G401 (cell line): Measurements from ENCODE around the gene CRP. TPM values are rescaled to one million over a fixed set of nuclear protein-coding genes. Genes with fewer than 3 reads are reported as not detected.
"Not testable (repeated sequence)": the region's sequence is repeated elsewhere in the genome, so short reads cannot be mapped to it uniquely, and the experiment has no call there.

Experiments used
- DNase-seq: peaks from one replicate; pipeline ENCODE4 v3.0.0-alpha.2; 2015; ENCODE audit warnings: low spot score
- in situ Hi-C: cut with HindIII; loops from 2 replicates; pipeline ENCODE4 v1.10.0; 2016; ENCODE audit warnings: low sequenced_read_pairs, mixed read lengths
- total RNA-seq: library from RNA; depleted of rRNA; stranded (reverse); fragments of >200 nt; shearing (Covaris generic); gene quantifications from 2 replicates; pipeline ENCODE4 v1.2.3, GENCODE V29; 2014; rRNA removed

Gene CRP, protein sequence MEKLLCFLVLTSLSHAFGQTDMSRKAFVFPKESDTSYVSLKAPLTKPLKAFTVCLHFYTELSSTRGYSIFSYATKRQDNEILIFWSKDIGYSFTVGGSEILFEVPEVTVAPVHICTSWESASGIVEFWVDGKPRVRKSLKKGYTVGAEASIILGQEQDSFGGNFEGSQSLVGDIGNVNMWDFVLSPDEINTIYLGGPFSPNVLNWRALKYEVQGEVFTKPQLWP
- total RNA-seq: not detected in 2 replicates

DNA sequence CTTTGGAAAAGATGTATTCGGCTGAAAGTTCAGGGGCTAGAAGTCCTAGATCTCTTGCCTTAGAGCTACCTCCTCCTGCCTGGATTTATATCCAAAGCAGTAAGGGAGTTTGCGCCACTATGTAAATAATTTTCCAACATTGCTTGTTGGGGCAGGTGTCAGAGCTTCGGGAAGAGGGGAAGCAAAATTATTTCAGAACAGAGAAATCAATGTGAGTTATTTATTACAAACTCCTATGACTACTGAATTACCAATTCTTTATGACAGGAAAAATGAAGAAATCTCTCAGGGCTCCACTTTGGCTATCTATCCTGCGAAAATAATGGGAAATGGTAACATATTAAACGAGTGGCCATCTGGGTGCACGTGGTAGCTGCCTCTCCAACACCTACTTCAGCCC lies at the start of gene CRP:
CRP (minus strand) TSS at position 61 of the 400 bp plus-strand sequence. CDS start 104 bp downstream, outside the sequence.
- in situ Hi-C loops: no loop called here
- no peak for DNase-seq

DNA sequence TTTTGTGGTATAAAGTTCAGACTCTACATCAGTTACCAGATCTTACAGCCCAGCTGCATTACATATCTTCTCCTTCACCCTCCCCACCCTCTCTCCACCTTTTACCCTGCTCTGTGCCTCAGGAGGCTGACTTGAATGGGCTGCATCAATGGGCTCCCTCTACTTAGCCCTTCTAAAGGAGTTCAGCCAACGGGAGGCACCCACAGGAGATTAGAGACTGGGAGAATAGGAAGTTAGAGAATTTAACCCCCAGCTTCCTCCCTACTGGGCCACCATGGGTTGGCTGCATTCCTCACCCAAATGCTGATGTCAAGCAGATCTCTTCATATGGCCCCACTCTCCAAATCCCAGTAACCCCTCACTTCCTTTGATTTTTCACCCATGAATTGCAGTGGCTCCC lies 49.3 kb upstream of the CRP start:
- DNase-seq: no peak
- in situ Hi-C loops: no loop called here

DNA sequence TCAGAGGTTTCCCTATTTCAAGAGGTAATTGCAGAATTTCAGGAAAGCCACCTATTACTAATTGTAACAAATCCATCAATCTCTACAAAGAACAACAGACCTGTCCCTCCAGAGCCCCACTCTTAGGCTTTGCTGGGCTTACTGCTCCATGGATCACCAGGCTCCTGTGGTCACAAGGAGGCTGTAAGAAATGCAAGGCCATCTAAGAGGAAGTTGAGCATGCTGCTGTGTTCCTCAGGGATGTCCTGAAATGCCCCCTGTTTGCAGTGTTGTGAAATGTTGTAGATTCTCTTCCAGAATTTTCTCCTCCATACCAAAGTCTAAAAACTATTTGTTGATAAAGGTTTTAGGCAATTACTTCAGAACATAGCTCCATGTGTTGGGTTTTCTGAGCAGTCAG lies 42.0 kb upstream of the CRP start:
- DNase-seq: no peak
- in situ Hi-C loops: no loop called here

DNA sequence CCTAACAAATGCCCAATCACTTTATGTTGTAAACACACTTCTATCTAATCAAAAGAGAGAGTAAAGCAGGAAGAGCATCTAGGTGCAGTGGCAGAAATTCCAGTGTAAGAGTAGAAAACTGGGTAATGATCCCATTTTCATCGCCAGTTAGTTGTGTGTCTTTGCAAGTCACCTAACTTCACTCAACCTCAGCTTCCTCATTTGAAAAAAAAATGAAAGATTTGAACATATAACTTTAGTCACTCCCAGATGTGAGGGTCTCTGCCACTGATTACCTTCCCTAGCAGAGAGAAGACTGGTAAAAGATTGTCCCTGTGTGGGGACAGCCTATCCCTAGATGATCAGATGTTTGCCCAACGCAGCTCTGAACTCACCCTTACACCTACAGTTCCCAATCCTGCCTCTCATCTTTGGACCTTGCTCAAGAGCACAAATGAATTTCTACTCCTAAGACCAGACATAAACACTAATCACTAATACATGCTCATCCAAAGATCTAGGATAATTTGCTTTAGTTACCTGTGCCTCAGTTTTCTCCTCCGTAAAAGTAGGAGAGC lies 41.1 kb upstream of the CRP start:
- in situ Hi-C loops: no loop called here
- DNase-seq: no peak

DNA sequence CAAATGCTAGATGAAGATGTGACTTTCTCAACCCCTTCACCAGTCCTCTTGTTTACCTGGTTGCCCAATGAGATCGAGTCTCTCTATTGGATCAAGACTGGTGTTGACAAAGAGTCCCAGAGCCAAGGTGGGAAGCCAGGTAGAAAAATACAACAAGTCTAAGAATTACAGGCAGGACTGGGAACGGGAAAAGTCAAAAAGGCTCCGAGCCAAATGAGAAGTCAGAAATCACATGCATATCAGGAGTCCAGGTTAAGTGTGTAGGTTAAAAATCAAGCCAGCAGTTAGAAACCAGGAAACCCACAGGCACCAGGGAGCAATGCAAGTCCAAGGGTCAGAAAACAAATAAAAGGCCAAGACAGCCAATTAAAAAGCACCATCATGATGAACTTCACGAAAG lies 39.0 kb upstream of the CRP start:
- DNase-seq: no peak
- in situ Hi-C loops: no loop called here

DNA sequence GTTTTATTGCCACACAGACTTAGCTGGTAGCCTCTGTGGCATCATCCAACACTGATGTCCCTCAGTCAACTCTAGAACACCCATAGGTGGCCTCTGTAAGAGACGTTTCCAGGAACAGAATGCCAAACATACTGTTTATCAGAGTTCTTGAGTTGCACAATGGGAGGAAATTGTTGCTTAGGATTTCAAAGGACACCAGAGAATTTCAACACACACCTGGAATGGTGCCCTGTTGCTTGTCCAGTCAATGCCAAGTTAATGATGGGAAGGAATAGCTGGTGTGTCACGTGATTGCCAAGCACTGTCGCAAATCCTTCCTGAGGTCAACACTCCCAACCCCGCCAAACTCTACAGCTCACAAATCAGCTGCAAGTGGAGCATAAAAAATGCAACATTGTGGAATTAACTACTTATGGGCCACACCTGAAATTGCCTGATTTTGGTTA lies 37.8 kb upstream of the CRP start:
- in situ Hi-C loops: no loop called here

DNA sequence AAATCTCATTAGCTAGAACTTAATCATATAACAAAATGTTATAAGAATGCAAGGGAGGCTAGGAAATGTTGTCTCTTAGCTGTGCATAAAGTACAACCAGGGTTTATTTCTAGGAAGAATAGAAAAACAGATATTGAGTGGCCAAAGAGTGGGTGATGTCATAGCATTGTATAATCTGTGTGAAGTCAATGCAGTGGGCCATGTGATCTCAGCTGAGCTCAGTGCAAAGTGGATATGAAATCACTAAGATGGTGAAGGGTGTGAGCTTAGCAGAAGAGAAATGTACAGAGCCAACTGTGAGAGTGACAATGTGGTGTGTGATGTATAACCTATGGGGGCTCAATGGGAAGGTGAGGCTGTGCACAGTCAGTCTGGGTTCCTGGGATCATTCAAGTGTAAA lies 36.6 kb upstream of the CRP start:
- DNase-seq: no peak
- in situ Hi-C loops: no loop called here

More for the DNA sequence above, 37.8 kb upstream of the CRP start:
- DNase-seq: no peak

DNA sequence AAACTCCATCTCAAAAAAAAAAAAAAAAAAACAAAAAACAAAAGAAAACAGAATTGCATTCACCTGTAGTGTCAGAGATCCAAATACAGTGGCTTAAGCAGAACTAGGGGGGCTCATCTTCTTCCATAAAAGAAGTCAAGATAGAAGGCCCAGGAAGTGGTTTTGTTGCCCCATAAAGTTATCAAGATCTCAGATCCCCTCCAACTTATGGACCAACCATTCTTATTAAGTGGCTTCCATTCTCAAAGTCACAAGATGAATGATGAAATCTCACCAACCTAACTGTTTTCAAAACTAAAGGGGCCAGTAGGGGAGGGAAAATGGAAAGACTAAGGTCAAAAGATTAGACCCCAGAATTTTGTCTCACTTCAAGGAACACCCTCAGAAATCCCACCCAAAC lies 36.2 kb upstream of the CRP start:
- in situ Hi-C loops: no loop called here
- DNase-seq: no peak

DNA sequence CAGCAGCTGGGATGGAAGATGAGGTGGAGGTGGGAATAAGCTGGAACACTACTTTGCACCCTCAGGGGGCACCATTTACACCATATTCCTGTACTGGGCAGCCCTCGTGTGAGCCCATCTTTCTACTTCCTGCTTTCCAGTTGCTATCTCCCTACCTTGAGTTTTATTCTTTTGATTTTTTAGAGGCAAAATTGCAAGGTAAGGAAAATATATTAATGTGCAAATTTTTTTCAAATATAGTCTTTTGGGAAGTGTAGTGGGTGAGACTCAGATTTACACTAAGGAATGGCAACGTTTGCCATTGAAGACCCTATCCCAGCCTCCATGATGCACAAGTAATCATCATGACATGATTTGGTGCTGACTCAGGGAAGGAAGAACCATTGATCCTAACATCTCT lies 35.2 kb upstream of the CRP start:
- DNase-seq: no peak
- in situ Hi-C loops: no loop called here

DNA sequence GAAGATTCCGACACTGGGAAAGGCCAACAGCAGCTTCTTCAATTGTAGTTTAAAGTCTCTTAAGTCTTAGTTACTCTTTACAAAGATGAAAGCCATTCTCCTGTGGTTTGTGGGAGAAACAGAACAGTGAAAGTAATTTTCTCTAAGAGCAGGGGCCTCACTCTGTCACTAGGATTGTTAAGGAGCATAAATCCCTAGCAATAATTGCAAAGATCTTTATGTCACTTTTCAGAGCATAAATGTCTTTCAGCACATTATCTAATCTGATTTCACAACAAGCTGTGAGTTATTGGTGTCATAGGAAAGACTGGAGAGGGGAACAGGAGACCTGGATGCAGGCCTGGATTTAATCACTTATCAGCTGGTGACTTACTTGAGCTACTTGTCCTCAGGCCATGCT lies 34.0 kb upstream of the CRP start:
- no peak for DNase-seq
- in situ Hi-C loops: no loop called here

DNA sequence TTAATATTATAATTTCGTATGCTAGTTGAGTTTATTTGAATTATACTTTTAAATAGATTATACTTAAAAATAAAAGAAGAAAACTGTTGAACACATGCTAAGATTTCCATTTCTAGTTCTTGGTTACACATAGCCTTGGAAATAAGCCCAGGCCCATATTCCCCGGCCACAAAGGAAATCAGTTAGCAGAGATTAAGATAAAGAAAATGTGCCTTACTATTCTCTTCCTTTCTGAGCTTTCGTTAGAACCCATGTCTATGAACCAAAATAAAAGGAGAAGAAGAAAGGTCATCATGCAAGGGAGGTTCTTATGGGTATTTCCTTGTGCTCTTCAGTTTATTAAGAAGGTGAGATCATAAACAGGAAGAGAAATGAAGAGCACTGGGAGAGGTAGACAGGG lies 32.3 kb upstream of the CRP start:
- in situ Hi-C loops: no loop called here
- DNase-seq: no peak

DNA sequence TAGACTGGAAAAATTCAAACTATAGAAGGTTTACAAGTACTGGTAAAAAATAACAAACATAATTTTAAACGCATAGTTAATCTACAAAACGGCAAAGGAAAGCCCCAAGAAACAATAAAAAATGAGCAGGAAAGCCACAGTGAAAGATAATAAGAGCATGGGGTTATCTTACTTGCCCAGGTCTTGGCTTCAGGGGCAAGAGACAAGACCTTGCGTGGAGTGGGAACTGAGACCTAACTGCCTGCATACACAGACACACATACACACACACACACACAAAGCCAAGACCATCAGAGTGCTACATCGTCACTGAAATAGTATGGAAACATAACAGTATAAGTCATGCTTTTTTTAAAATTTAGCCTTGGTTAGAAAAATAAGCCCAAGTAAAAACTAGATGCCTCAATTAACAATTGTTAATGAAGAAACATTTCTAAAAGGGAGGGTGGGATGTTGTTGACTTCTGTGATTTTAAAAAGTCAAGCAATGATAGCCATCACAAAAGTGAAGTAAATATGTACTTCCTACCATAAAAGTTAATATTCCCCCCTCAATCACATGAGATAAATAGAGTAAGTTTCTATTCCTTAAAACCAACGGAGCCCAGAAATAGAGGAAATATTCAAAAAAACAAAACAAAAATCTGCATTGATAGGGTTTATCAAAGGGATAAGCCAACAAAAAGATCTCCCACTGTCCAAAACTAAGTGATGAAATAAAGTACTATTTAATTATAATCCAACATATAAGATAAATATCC lies 29.4 kb upstream of the CRP start:
- DNase-seq: no peak
- in situ Hi-C loops: no loop called here

DNA sequence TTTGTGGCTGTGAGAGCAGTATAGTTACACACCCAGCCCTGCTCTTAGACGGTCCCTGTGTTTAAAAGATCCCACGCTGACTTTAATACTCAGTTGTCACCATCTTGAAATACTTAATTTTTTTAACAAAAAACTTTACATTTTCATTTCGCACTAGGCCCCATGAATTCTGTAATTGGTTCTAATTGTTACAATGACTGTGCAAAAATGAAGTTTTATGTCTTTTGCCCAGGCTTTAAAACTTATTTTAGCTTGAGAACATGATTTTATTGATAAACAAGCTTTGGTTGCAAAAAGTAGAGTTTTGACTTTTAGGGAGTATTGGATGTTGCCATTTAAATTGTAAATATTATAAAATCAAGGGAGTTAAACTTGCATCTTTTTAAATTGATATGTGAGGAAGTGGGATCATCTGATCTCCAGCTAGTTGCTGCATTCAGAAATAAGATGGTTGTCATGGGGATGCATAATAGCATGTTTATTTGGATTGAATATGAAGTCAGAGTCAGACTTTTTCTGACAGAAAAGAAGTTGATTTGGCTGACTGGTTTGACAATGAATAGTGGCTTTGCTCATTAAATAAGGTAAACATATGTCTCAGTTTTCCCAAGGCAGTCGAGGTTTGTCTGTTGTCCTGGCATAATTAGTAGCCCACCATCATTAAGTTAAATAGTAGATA lies 23.0 kb upstream of the CRP start:
- in situ Hi-C loops: no loop called here

DNA sequence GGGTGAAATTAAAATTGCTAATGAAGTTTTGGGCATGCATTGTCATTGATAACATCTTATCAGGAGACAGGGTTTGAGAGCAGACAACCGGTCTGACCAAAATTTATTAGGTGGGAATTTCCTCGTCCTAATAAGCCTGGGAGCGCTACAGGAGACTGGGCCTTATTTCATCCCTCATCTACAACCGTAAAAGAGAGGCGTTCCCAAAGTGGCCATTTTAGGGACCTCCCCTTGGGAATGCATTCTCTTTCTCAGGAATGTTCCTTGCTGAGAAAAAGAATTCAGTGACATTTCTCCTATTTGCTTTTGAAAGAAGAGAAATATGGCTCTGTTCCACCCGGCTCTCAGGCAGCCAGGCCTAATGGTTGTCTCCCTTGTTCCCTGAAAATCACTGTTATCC lies 8.8 kb upstream of the CRP start:
- DNase-seq, in situ Hi-C loops: not testable (repeated sequence)

More for the DNA sequence above, 23.0 kb upstream of the CRP start:
- no peak for DNase-seq

DNA sequence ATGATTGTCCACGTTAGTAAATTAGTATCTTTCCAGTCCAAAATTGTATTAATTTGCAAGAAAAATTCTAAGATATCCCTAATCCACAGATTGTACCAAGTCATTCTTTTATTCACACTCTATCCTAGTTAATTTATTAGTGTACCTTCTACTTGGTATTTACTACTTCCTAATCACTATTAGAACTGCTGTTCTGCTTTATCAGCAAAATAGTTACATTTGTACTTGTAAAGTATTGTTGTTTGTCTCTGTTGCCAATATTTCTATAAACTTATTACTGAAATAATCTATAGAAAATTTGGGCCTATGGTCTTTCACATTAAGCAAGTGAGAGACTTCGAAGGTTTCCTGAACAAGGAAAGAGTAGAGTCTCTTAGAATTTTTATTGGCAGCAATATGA lies 5.6 kb upstream of the CRP start:
- in situ Hi-C loops: no loop called here
- no peak for DNase-seq

DNA sequence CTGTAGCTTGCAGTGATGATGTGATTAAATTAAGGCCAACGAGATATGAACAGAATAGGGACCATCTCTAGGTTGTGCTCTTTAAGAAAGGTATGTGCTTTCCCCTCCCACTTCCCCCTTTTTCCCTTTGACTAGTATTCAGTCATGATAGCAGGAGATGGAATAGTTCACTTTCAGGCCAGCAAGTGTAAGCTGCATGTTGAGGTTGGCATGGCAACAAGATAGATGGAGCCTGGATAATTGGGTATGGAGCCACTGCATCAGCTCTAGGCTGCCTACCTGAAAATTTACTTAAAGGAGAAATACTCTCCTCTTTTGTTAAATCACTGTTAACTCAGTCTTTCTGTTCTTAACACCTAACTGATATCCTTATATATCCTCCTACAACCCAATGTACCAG lies 1.5 kb upstream of the CRP start:
- no peak for DNase-seq

DNA sequence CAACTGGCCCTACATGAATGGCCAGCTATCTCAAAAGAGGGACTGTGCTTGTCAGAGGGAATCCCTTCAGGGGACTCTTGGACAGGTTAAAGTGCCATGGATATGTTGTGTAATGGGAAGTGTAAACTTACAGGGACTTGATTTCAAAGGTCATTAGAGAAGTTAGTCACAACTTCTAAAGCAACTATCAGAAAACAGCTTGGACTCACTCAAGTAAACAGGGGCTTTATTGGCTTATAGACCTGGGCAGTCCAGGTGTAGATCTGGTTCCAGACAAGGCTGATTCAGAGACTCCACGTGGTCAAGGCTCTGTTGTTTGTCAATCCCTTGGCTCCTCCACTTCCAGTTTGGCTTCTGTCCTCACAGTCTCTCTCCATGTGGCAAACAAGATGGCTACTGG lies 2.3 kb downstream of the CRP start:
- in situ Hi-C loops: no loop called here
- DNase-seq: no peak

More for the DNA sequence above, 1.5 kb upstream of the CRP start:
- in situ Hi-C loops: no loop called here

DNA sequence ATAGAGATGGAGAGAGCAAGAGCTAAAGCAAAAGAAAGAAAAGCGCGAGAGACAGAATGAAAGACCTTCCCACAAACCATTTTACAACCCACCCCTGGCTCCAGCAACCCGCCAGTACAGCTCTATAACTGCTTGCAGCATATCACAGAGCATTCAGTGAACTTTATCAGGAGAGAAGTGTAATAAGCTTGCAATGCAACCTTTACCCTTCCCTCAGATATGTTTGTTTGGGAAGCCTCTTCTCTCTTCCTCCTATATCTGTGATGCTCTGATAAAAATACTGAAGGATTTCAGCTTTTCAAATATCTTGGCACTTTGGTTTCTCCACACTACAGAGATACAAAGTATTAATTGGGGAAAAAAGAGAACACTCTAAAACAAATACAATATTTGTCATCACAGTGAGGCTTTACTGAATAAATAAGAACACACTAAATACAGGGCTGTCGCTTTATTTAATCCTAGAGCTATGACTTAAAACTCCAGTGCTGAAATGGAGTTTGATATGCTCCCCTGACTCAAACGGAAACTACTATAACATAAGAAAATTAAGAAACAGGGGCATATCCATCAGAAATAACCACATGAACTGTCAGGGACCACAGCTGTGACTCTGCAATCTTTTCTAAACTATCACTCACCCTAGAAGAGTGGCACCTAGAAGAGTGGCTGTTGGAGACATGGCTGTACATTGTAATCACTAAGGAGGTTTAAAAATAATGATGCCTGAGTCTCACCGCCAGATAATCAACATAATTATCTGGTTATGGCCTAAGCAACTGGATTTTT lies 6.7 kb downstream of the CRP start:
- no peak for DNase-seq
- in situ Hi-C loops: no loop called here

DNA sequence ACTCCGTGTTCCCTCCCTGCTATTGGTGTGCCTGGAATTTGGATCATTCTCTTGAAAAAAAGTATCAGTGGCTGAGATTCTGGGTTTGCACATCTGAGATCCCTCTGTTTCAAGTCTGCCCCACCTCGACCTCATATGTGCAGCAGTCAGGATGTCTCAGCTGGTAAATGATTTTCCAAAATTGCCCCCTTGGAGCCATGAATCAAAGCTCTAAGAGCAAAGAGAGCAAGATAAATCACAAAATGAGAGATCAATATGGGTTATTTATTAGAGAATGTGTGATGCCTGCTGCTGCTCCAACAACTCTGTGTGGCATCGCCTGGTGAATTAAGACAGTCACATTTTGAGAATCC lies 8.5 kb downstream of the CRP start:
- no peak for DNase-seq
- in situ Hi-C loops: no loop called here
